Prostate gland (tissue), 2 donors: ENCODE measurements around the gene RABAC1.

Source experiments
- CTCF ChIP-seq, 4 experiments: fragments of 200-600 bp in 2 of 4; fragments of 450-650 bp in 2 of 4; sonication (generic) in 2 of 4; IDR thresholded peaks; 1 replicate in 3 of 4; 2 replicates in 1 of 4; pipeline ENCODE4 v1.5.1; 2016 to 2019; ENCODE audit warnings: antibody characterized with exemption in 4 of 4, mild to moderate bottlenecking in 2 of 4, moderate library complexity in 2 of 4
- POLR2A ChIP-seq: fragments of 450-650 bp; IDR thresholded peaks from one replicate; pipeline ENCODE4 v1.6.1; 2016; ENCODE audit warnings: antibody characterized with exemption, mild to moderate bottlenecking
- POLR2AphosphoS5 ChIP-seq: sonication (generic); formaldehyde crosslinking; IDR thresholded peaks from one replicate; pipeline ENCODE4 v1.6.1; 2017; ENCODE audit warnings: antibody characterized with exemption

- no peak for TF ChIP-seq POLR2AphosphoS5
- no peak for TF ChIP-seq CTCF (IDR thresholded peaks at IDR 0.05)
- TF ChIP-seq POLR2A = no peak
These were observed 34.7 kb upstream of the RABAC1 start, which contains the start of gene ATP1A3 for GRCh38 chr19:41993612-41994483.
